K562 (cell line): Measurements from ENCODE around the gene NRXN3.

Experiments
- CTCF ChIP-seq, 3 experiments: IDR thresholded peaks in 2 of 3; conservative IDR thresholded peaks in 1 of 3; 2 replicates each; pipeline ENCODE4 v1.5.1; 2011 to 2012; ENCODE audit warnings: low read length in 3 of 3, mild to moderate bottlenecking in 3 of 3, control low read depth in 2 of 3, improper control_type of control experiment in 1 of 3, inconsistent platforms in 1 of 3, low read depth in 1 of 3, mixed read lengths in 1 of 3, moderate library complexity in 1 of 3; ENCODE audit not compliant: insufficient read depth in 2 of 3
- FIP1L1 ChIP-seq: fragments of 200-400 bp; formaldehyde crosslinking; IDR thresholded peaks from 2 replicates; pipeline ENCODE4 v1.6.1; 2018; ENCODE audit warnings: mild to moderate bottlenecking, low read depth, low read length; ENCODE audit not compliant: poor library complexity, severe bottlenecking
- JUND ChIP-seq, 2 experiments: IDR thresholded peaks; 2 replicates in 1 of 2; 3 replicates in 1 of 2; pipeline ENCODE4 v1.6.1; 2011; ENCODE audit warnings: borderline replicate concordance in 2 of 2, low read depth in 2 of 2, low read length in 2 of 2, improper control_type of control experiment in 1 of 2, missing biosample characterization in 1 of 2, missing genetic modification characterization in 1 of 2, missing genetic modification reagents in 1 of 2
- L3MBTL2 ChIP-seq: fragments of 450-650 bp; IDR thresholded peaks from 2 replicates; pipeline ENCODE4 v1.6.1; 2016; ENCODE audit warnings: mild to moderate bottlenecking, moderate library complexity
- ZBTB49 ChIP-seq: sonication (generic); formaldehyde crosslinking; IDR thresholded peaks from 2 replicates; pipeline ENCODE4 v1.8.0; 2022; ENCODE audit warnings: missing genetic modification reagents, mild to moderate bottlenecking, borderline replicate concordance

- TF ChIP-seq JUND (IDR thresholded peaks at IDR 0.05; ENCODE audit: borderline replicate concordance, low read depth, low read length) = no peak
- TF ChIP-seq JUND (tag; IDR thresholded peaks at IDR 0.05; ENCODE audit: borderline replicate concordance, low read depth, low read length) = no peak
- TF ChIP-seq FIP1L1 = no peak
- no peak for TF ChIP-seq ZBTB49
- TF ChIP-seq CTCF (IDR thresholded peaks at IDR 0.05 in 2 of 3, conservative IDR thresholded peaks at IDR 0.05 in 1 of 3; ENCODE audit: insufficient read depth in 2 of 3, low read depth in 1 of 3, low read length in 3 of 3) = no peak
- TF ChIP-seq L3MBTL2 = no peak
These were observed 140.1 kb downstream of the NRXN3 start for GRCh38 chr14:78310272-78310671.
